Ishikawa (cell line): ENCODE data around the gene NADK.

Experiments used
- CREB1 ChIP-seq: IDR thresholded peaks from 2 replicates; pipeline ENCODE4 v1.6.1; 2012; ENCODE audit warnings: low read depth
- EGR1 ChIP-seq: IDR thresholded peaks from 2 replicates; pipeline ENCODE4 v1.6.1; 2012
- EP300 ChIP-seq: IDR thresholded peaks from 2 replicates; pipeline ENCODE4 v1.6.1; 2012; ENCODE audit warnings: borderline replicate concordance
- FOXM1 ChIP-seq: IDR thresholded peaks from 2 replicates; pipeline ENCODE4 v1.6.1; 2012; ENCODE audit warnings: low read depth, borderline replicate concordance
- MAX ChIP-seq: IDR thresholded peaks from 2 replicates; pipeline ENCODE4 v1.6.1; 2012
- REST ChIP-seq: IDR thresholded peaks from 2 replicates; pipeline ENCODE4 v1.6.1; 2012; ENCODE audit warnings: low read depth, mild to moderate bottlenecking
- TCF12 ChIP-seq: IDR thresholded peaks from 2 replicates; pipeline ENCODE4 v1.6.1; 2012; ENCODE audit warnings: low read depth
- USF1 ChIP-seq: IDR thresholded peaks from 2 replicates; pipeline ENCODE4 v1.6.1; 2012
- YY1 ChIP-seq: IDR thresholded peaks from 2 replicates; pipeline ENCODE4 v1.6.1; 2012; ENCODE audit warnings: low read depth
- ZBTB7A ChIP-seq: IDR thresholded peaks from 2 replicates; pipeline ENCODE4 v1.6.1; 2012; ENCODE audit warnings: low read depth

GRCh38 chr1:1799716-1800115 is 21.4 kb upstream of the NADK start:
- no peak for TF ChIP-seq MAX
- no peak for TF ChIP-seq YY1
- no peak for TF ChIP-seq FOXM1
- TF ChIP-seq REST: no peak
- no peak for TF ChIP-seq ZBTB7A
- TF ChIP-seq CREB1: no peak
- TF ChIP-seq EGR1: no peak
- TF ChIP-seq USF1: no peak
- no peak for TF ChIP-seq TCF12
- TF ChIP-seq EP300: no peak
